HCT116 (cell line): ENCODE data around the gene NEMP2. TPM values are rescaled to one million over a fixed set of nuclear protein-coding genes. Genes with fewer than 3 reads are reported as not detected.

Experiments
- ATAC-seq: fragments of 200-7000 bp; cut with Tn5 transposase; 2 replicates; pipeline ENCODE4 v1.9.1; 2020; ENCODE audit warnings: mild to moderate bottlenecking, moderate library complexity
- BruUV-seq: library from RNA; stranded (reverse); fragments of 400-500 nt; replicated peaks from 2 replicates; lab custom pipeline; 2021; lab: Mats Ljungman, UMichigan
- CTCF ChIA-PET: fragments of 300-600 bp; sonication (Branson Sonifier 250); formaldehyde crosslinking; loops from one replicate; lab custom pipeline; 2021; ENCODE audit warnings: antibody characterized with exemption; lab: Charles Lee
- POLR2A ChIA-PET: fragments of 300-600, 350-600 bp; sonication (Branson Sonifier 250); formaldehyde crosslinking; loops from one replicate; lab custom pipeline; 2021; ENCODE audit warnings: antibody characterized with exemption; lab: Charles Lee
- RAD21 ChIA-PET, 2 experiments: fragments of 300-600 bp; sonication (Branson Sonifier 250); formaldehyde crosslinking; loops; one replicate each; lab custom pipeline; 2023; ENCODE audit warnings: low total read pairs in 2 of 2; ENCODE audit not compliant: uncharacterized antibody in 2 of 2, unreplicated experiment in 2 of 2, low non-redundant PET in 1 of 2; lab: Charles Lee
- DNase-seq: peaks from one replicate; pipeline ENCODE4 v3.0.0-alpha.2; 2010; ENCODE audit warnings: low read depth, low spot score
- H2AFZ ChIP-seq: fragments of 200-600 bp; shearing (Covaris generic), sonication (generic); 2 replicates; pipeline ENCODE4 v1.6.1; 2017; ENCODE audit warnings: low read depth, mixed run types, mixed read lengths, antibody characterized with exemption, low read length; ENCODE audit not compliant: poor library complexity, severe bottlenecking
- H3K27ac ChIP-seq: 2 replicates; pipeline ENCODE4 v1.5.1; 2012; ENCODE audit warnings: low read depth, low read length
- H3K27me3 ChIP-seq: fragments of 200-600 bp; sonication (generic); 2 replicates; pipeline ENCODE4 v1.6.1; 2016; ENCODE audit warnings: mixed run types, low read length, mixed read lengths; ENCODE audit not compliant: insufficient read depth
- H3K36me3 ChIP-seq, 2 experiments: fragments of 200-500 bp in 1 of 2; fragments of 200-600 bp in 1 of 2; sonication (Bioruptor generic) in 1 of 2; sonication (generic) in 1 of 2; 2 replicates each; pipeline versions ENCODE4 v1.5.1 to v1.6.1; 2014 to 2016; ENCODE audit warnings: low read length in 2 of 2, inconsistent platforms in 1 of 2, mixed read lengths in 1 of 2, mixed run types in 1 of 2; ENCODE audit not compliant: insufficient read depth in 2 of 2, control insufficient read depth in 1 of 2
- H3K4me1 ChIP-seq, 2 experiments: fragments of 200-600 bp in 1 of 2; sonication (generic) in 1 of 2; 2 replicates each; pipeline versions ENCODE4 v1.5.1 to v1.6.1; 2012 to 2017; ENCODE audit warnings: low read length in 2 of 2, inconsistent platforms in 1 of 2, mild to moderate bottlenecking in 1 of 2, mixed read lengths in 1 of 2, mixed run types in 1 of 2, moderate library complexity in 1 of 2; ENCODE audit not compliant: insufficient read depth in 2 of 2, control insufficient read depth in 1 of 2
- H3K4me2 ChIP-seq: fragments of 200-600 bp; sonication (generic); 2 replicates; pipeline ENCODE4 v1.6.1; 2017; ENCODE audit warnings: mixed run types, low read length, mixed read lengths
- H3K4me3 ChIP-seq, 2 experiments: fragments of 200-600 bp in 1 of 2; sonication (generic) in 1 of 2; replicated peaks in 1 of 2; 2 replicates each; pipeline ENCODE4 v1.5.1; 2011 to 2016; ENCODE audit warnings: low read length in 2 of 2, control low read depth in 1 of 2, low read depth in 1 of 2, mild to moderate bottlenecking in 1 of 2, mixed read lengths in 1 of 2, mixed run types in 1 of 2
- H3K79me2 ChIP-seq: fragments of 200-600 bp; sonication (generic); 2 replicates; pipeline ENCODE4 v1.6.1; 2017; ENCODE audit warnings: mild to moderate bottlenecking, mixed run types, low read length, moderate library complexity, mixed read lengths; ENCODE audit not compliant: insufficient read depth
- H3K9ac ChIP-seq: fragments of 200-600 bp; sonication (generic); 2 replicates; pipeline ENCODE4 v1.6.1; 2016; ENCODE audit warnings: low read length, mixed read lengths
- H3K9me2 ChIP-seq: fragments of 200-600 bp; sonication (generic), shearing (Covaris generic); 2 replicates; pipeline ENCODE4 v1.6.1; 2017; ENCODE audit warnings: mixed run types, mild to moderate bottlenecking, moderate library complexity; ENCODE audit not compliant: insufficient read depth
- H3K9me3 ChIP-seq, 2 experiments: fragments of 200-500 bp in 1 of 2; fragments of 200-600 bp in 1 of 2; sonication (Bioruptor generic) in 1 of 2; sonication (generic) in 1 of 2; 2 replicates each; pipeline ENCODE4 v1.6.1; 2014 to 2017; ENCODE audit warnings: low read length in 2 of 2, mixed read lengths in 2 of 2, inconsistent platforms in 1 of 2, low read depth in 1 of 2, mild to moderate bottlenecking in 1 of 2, mixed run types in 1 of 2, moderate library complexity in 1 of 2; ENCODE audit not compliant: control insufficient read depth in 1 of 2, insufficient read depth in 1 of 2
- H4K20me1 ChIP-seq: fragments of 200-600 bp; sonication (generic), shearing (Covaris generic); 2 replicates; pipeline ENCODE4 v1.6.1; 2017; ENCODE audit warnings: mixed run types, mild to moderate bottlenecking, moderate library complexity; ENCODE audit not compliant: insufficient read depth
- ATF3 ChIP-seq: IDR thresholded peaks from 2 replicates; pipeline ENCODE4 v1.6.1; 2012
- CBX3 ChIP-seq: IDR thresholded peaks from 2 replicates; pipeline ENCODE4 v1.6.1; 2012; ENCODE audit warnings: low read depth
- CTCF ChIP-seq, 3 experiments: fragments of 200-600 bp in 1 of 3; sonication (generic) in 1 of 3; IDR thresholded peaks in 2 of 3; conservative IDR thresholded peaks in 1 of 3; 2 replicates each; pipeline ENCODE4 v1.5.1; 2012 to 2017; ENCODE audit warnings: low read depth in 2 of 3, low read length in 2 of 3, antibody characterized with exemption in 1 of 3, borderline replicate concordance in 1 of 3, control low read depth in 1 of 3, mild to moderate bottlenecking in 1 of 3, mixed read lengths in 1 of 3, mixed run types in 1 of 3, moderate library complexity in 1 of 3; ENCODE audit not compliant: insufficient read depth in 1 of 3
- EGR1 ChIP-seq: IDR thresholded peaks from 2 replicates; pipeline ENCODE4 v1.6.1; 2012; ENCODE audit warnings: low read depth
- ELF1 ChIP-seq: IDR thresholded peaks from 2 replicates; pipeline ENCODE4 v1.6.1; 2012; ENCODE audit warnings: low read depth, borderline replicate concordance
- EZH2phosphoT487 ChIP-seq: fragments of 200-600 bp; IDR thresholded peaks from 2 replicates; pipeline ENCODE4 v1.6.1; 2018; ENCODE audit warnings: antibody characterized with exemption, borderline replicate concordance
- FOSL1 ChIP-seq: IDR thresholded peaks from 2 replicates; pipeline ENCODE4 v1.6.1; 2012; ENCODE audit warnings: low read depth
- JUND ChIP-seq: IDR thresholded peaks from 2 replicates; pipeline ENCODE4 v1.6.1; 2012
- POLR2A ChIP-seq: IDR thresholded peaks from 2 replicates; pipeline ENCODE4 v1.7.0; 2011; ENCODE audit warnings: borderline replicate concordance; ENCODE audit not compliant: insufficient read depth, insufficient read length; ENCODE audit errors: extremely low read depth
- POLR2AphosphoS5 ChIP-seq: IDR thresholded peaks from 2 replicates; pipeline ENCODE4 v1.6.1; 2011; ENCODE audit warnings: mild to moderate bottlenecking, low read depth, low read length, moderate library complexity
- RAD21 ChIP-seq: IDR thresholded peaks from 2 replicates; pipeline ENCODE4 v1.6.1; 2012; ENCODE audit warnings: low read depth, mild to moderate bottlenecking
- REST ChIP-seq: IDR thresholded peaks from 2 replicates; pipeline ENCODE4 v1.6.1; 2012; ENCODE audit warnings: low read depth
- SIN3A ChIP-seq: IDR thresholded peaks from 2 replicates; pipeline ENCODE4 v1.6.1; 2012; ENCODE audit warnings: low read depth
- SP1 ChIP-seq: IDR thresholded peaks from 2 replicates; pipeline ENCODE4 v1.6.1; 2012; ENCODE audit warnings: low read depth
- SRF ChIP-seq: IDR thresholded peaks from 2 replicates; pipeline ENCODE4 v1.6.1; 2012; ENCODE audit warnings: low read depth
- TCF7L2 ChIP-seq: IDR thresholded peaks from 2 replicates; pipeline ENCODE4 v1.7.0; 2011; ENCODE audit warnings: borderline replicate concordance, inconsistent platforms; ENCODE audit not compliant: insufficient read depth, insufficient read length; ENCODE audit errors: extremely low read depth
- ZBTB33 ChIP-seq: IDR thresholded peaks from 2 replicates; pipeline ENCODE4 v1.6.1; 2011; ENCODE audit warnings: mild to moderate bottlenecking, low read length, moderate library complexity; ENCODE audit not compliant: insufficient replicate concordance; ENCODE audit errors: extremely low read depth
- ZFX ChIP-seq: fragments of 450-650 bp; IDR thresholded peaks from 2 replicates; pipeline ENCODE4 v1.6.1; 2017
- ZNF274 ChIP-seq: fragments of 200-500 bp; sonication (Bioruptor generic); IDR thresholded peaks from 2 replicates; pipeline ENCODE4 v1.6.1; 2014; ENCODE audit warnings: mild to moderate bottlenecking, low read depth, low read length, inconsistent platforms
- intact Hi-C: fragments of 100-400 bp; cut with micrococcal nuclease; formaldehyde crosslinking; loops from 2 replicates; pipeline ENCODE4 v1.10.0; 2022
- total RNA-seq: library from RNA; stranded (reverse); gene quantifications from one replicate; pipeline ENCODE4 v1.2.1, GENCODE V29; 2021; ENCODE audit not compliant: unreplicated experiment

The NEMP2 gene
- total RNA-seq, 1 experiment from 2014 or later, result 8.6 TPM

GRCh38 chr2:190497428-190497827, 37.1 kb downstream of the NEMP2 start:
- CTCF ChIA-PET, result no interaction called here
- no peaks in the 10 kb centered on the region for H3K27me3 ChIP-seq
- no peaks in the 10 kb centered on the region for H3K36me3 ChIP-seq
- TF ChIP-seq ATF3 (no peak), JUND (no peak), ZBTB33 (no peak), TCF7L2 (no peak), EGR1 (no peak), SRF (no peak), ELF1 (no peak), CTCF (IDR thresholded peaks at IDR 0.05 in 2 of 3, conservative IDR thresholded peaks at IDR 0.05 in 1 of 3; ENCODE audit: borderline replicate concordance in 1 of 3, insufficient read depth in 1 of 3, low read depth in 2 of 3, low read length in 2 of 3) (no peak), POLR2A (no peak), SIN3A (no peak), CBX3 (no peak), RAD21 (no peak), FOSL1 (no peak), ZNF274 (no peak), EZH2phosphoT487 (no peak), ZFX (no peak), POLR2AphosphoS5 (no peak), REST (no peak), SP1 (no peak)
- no peak overlapping the region for H2AFZ ChIP-seq
- no peaks in the 10 kb centered on the region for H3K79me2 ChIP-seq
- RAD21 ChIA-PET, result no interaction called here
- H3K9me3 ChIP-seq, result no peaks in the 10 kb centered on the region
- H3K4me1 ChIP-seq, result peaks cover 0 to 5% of the 10 kb centered on the region in 2 experiments; a peak in 1 of 4 replicates
- no peaks in the 10 kb centered on the region for H3K9me2 ChIP-seq
- no TSS peak for BruUV-seq
- POLR2A ChIA-PET, result no interaction called here
- ATAC-seq (no peak), DNase-seq (no peak)
- no peaks in the 10 kb centered on the region for H4K20me1 ChIP-seq
- no peak overlapping the region for H3K9ac ChIP-seq
- no peak overlapping the region for H3K4me2 ChIP-seq
- no peak overlapping the region for H3K27ac ChIP-seq
- intact Hi-C loops, result no loop called here
- no peak overlapping the region for H3K4me3 ChIP-seq
